ENCODE measurements around the gene TMEM14C.
A peak's percentile ranks its signal among the peaks of the same experiment; 100 is the strongest.

Gene TMEM14C

GRCh38 chr6:10722820-10723566 lies at the start of gene TMEM14C:
TSS of gene TMEM14C (plus strand) at chr6:10723070. CDS start at chr6:10724614, 1,544 bp downstream.
- DNase-seq, result peak; percentile 99

- no peak for DNase-seq
Observed at GRCh38 chr6:10676403-10676802, 46.5 kb upstream of the TMEM14C start.

GRCh38 chr6:10678456-10678855 lies 44.4 kb upstream of the TMEM14C start:
- DNase-seq, result no peak

GRCh38 chr6:10681795-10682194 lies 41.1 kb upstream of the TMEM14C start:
- DNase-seq, result no peak

- no peak for DNase-seq
Observed at GRCh38 chr6:10682355-10682988, 40.4 kb upstream of the TMEM14C start.

- no peak for DNase-seq
Observed at GRCh38 chr6:10684618-10685017, 38.3 kb upstream of the TMEM14C start.

- DNase-seq, result no peak
Observed at GRCh38 chr6:10685092-10685915, 37.6 kb upstream of the TMEM14C start.

- DNase-seq, result no peak
Observed at GRCh38 chr6:10686901-10687300, 36.0 kb upstream of the TMEM14C start.

GRCh38 chr6:10687582-10687981 lies 35.3 kb upstream of the TMEM14C start:
- no peak for DNase-seq

GRCh38 chr6:10690651-10691445 lies 32.0 kb upstream of the TMEM14C start:
- no peak for DNase-seq

- no peak for DNase-seq
Observed at GRCh38 chr6:10692965-10693538, 29.8 kb upstream of the TMEM14C start.

- DNase-seq, result peak; percentile 94
Observed at GRCh38 chr6:10694302-10695085, 28.4 kb upstream of the TMEM14C start, which contains the start of the genes C6orf52 and PAK1IP1. TSS of gene C6orf52 (minus strand) at chr6:10694616. CDS start at chr6:10687550, 7,066 bp downstream. TSS of gene PAK1IP1 (plus strand) at chr6:10694972. CDS start at chr6:10694986, 14 bp downstream.

- DNase-seq, result no peak
Observed at GRCh38 chr6:10695086-10695657, 27.7 kb upstream of the TMEM14C start.

- DNase-seq, result no peak
Observed at GRCh38 chr6:10696655-10697054, 26.2 kb upstream of the TMEM14C start.

GRCh38 chr6:10713962-10714361 lies 8.9 kb upstream of the TMEM14C start:
- no peak for DNase-seq

- peak; percentile 45 for DNase-seq
Observed at GRCh38 chr6:10719296-10719963, 3.4 kb upstream of the TMEM14C start.

GRCh38 chr6:10719964-10720264 lies 3.0 kb upstream of the TMEM14C start:
- no peak for DNase-seq

GRCh38 chr6:10720265-10720959 lies 2.5 kb upstream of the TMEM14C start:
- peak; percentile 40 for DNase-seq

- peak; percentile 33 for DNase-seq
Observed at GRCh38 chr6:10720960-10721849, 1.7 kb upstream of the TMEM14C start.

Data from EL (cell line).